Ishikawa (cell line): ENCODE data around the gene SRSF4.

Source experiments
- CEBPB ChIP-seq: IDR thresholded peaks from 2 replicates; pipeline ENCODE4 v1.6.1; 2012
- CREB1 ChIP-seq: IDR thresholded peaks from 2 replicates; pipeline ENCODE4 v1.6.1; 2012; ENCODE audit warnings: low read depth
- EGR1 ChIP-seq: IDR thresholded peaks from 2 replicates; pipeline ENCODE4 v1.6.1; 2012
- EP300 ChIP-seq: IDR thresholded peaks from 2 replicates; pipeline ENCODE4 v1.6.1; 2012; ENCODE audit warnings: borderline replicate concordance
- FOXM1 ChIP-seq: IDR thresholded peaks from 2 replicates; pipeline ENCODE4 v1.6.1; 2012; ENCODE audit warnings: low read depth, borderline replicate concordance
- NFIC ChIP-seq: IDR thresholded peaks from 2 replicates; pipeline ENCODE4 v1.6.1; 2012
- RAD21 ChIP-seq: IDR thresholded peaks from 2 replicates; pipeline ENCODE4 v1.6.1; 2012; ENCODE audit warnings: low read depth
- TAF1 ChIP-seq: IDR thresholded peaks from 2 replicates; pipeline ENCODE4 v1.6.1; 2012; ENCODE audit warnings: low read depth, mild to moderate bottlenecking
- TCF12 ChIP-seq: IDR thresholded peaks from 2 replicates; pipeline ENCODE4 v1.6.1; 2012; ENCODE audit warnings: low read depth
- TEAD4 ChIP-seq: IDR thresholded peaks from 2 replicates; pipeline ENCODE4 v1.6.1; 2012
- YY1 ChIP-seq: IDR thresholded peaks from 2 replicates; pipeline ENCODE4 v1.6.1; 2012; ENCODE audit warnings: low read depth
- TF ChIP-seq, protein P1 (sequence below): IDR thresholded peaks from 2 replicates; pipeline ENCODE4 v1.6.1; 2012
- TF ChIP-seq, protein P2 (sequence below): IDR thresholded peaks from 2 replicates; pipeline ENCODE4 v1.6.1; 2012; ENCODE audit warnings: low read depth, mild to moderate bottlenecking

DNA sequence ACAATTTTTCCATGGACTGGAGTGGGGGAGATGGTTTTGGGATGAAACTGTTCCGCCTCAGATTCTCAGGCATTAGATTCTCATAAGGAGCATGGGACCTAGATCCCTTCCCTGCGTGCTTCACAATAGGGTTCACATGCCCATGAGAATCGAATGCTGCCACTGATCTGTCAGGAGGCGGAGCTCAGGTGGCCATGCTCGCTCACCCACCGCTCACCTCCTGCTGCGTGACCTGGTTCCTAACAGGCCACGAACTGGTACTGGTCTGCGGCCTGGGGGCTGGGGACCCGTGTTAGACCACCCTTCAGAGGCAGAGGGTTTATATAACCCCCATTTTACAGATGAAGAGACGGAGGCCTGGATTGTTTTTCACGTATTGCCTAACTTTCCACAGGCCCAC is 16.3 kb upstream of the SRSF4 start:
- TF ChIP-seq YY1 (no peak), EP300 (no peak), TAF1 (no peak), FOXM1 (no peak), CEBPB (no peak), NFIC (no peak), EGR1 (no peak), TCF12 (no peak), CREB1 (no peak), TEAD4 (no peak), RAD21 (no peak)
- TF ChIP-seq, protein P1, sequence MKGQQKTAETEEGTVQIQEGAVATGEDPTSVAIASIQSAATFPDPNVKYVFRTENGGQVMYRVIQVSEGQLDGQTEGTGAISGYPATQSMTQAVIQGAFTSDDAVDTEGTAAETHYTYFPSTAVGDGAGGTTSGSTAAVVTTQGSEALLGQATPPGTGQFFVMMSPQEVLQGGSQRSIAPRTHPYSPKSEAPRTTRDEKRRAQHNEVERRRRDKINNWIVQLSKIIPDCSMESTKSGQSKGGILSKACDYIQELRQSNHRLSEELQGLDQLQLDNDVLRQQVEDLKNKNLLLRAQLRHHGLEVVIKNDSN, result no peak
- TF ChIP-seq, protein P2, sequence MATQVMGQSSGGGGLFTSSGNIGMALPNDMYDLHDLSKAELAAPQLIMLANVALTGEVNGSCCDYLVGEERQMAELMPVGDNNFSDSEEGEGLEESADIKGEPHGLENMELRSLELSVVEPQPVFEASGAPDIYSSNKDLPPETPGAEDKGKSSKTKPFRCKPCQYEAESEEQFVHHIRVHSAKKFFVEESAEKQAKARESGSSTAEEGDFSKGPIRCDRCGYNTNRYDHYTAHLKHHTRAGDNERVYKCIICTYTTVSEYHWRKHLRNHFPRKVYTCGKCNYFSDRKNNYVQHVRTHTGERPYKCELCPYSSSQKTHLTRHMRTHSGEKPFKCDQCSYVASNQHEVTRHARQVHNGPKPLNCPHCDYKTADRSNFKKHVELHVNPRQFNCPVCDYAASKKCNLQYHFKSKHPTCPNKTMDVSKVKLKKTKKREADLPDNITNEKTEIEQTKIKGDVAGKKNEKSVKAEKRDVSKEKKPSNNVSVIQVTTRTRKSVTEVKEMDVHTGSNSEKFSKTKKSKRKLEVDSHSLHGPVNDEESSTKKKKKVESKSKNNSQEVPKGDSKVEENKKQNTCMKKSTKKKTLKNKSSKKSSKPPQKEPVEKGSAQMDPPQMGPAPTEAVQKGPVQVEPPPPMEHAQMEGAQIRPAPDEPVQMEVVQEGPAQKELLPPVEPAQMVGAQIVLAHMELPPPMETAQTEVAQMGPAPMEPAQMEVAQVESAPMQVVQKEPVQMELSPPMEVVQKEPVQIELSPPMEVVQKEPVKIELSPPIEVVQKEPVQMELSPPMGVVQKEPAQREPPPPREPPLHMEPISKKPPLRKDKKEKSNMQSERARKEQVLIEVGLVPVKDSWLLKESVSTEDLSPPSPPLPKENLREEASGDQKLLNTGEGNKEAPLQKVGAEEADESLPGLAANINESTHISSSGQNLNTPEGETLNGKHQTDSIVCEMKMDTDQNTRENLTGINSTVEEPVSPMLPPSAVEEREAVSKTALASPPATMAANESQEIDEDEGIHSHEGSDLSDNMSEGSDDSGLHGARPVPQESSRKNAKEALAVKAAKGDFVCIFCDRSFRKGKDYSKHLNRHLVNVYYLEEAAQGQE, result no peak
